ENCODE measurements around the gene ADORA1.

Gene ADORA1

GRCh38 chr1:203089651-203090045 is 37.9 kb upstream of the ADORA1 start:
- H3K36me3 Mint-ChIP-seq: no peaks in the 10 kb centered on the region
- H3K4me1 Mint-ChIP-seq: no peaks in the 10 kb centered on the region
- no peak overlapping the region for H3K4me3 Mint-ChIP-seq
- peaks cover 5% of the 10 kb centered on the region for H3K9me3 Mint-ChIP-seq
- H3K27ac Mint-ChIP-seq: no peak overlapping the region
- peaks cover 24% of the 10 kb centered on the region for H3K27me3 Mint-ChIP-seq

GRCh38 chr1:203090421-203091198 is 36.9 kb upstream of the ADORA1 start:
- H3K27ac Mint-ChIP-seq: no peak overlapping the region
- H3K27me3 Mint-ChIP-seq: peaks cover 25% of the 10 kb centered on the region
- H3K36me3 Mint-ChIP-seq: no peaks in the 10 kb centered on the region
- peaks cover 14% of the 10 kb centered on the region for H3K9me3 Mint-ChIP-seq
- H3K4me1 Mint-ChIP-seq: no peaks in the 10 kb centered on the region
- H3K4me3 Mint-ChIP-seq: no peak overlapping the region

- H3K4me3 Mint-ChIP-seq: no peak overlapping the region
- H3K27me3 Mint-ChIP-seq: peaks cover 25% of the 10 kb centered on the region
- peaks cover 17% of the 10 kb centered on the region for H3K9me3 Mint-ChIP-seq
- no peaks in the 10 kb centered on the region for H3K36me3 Mint-ChIP-seq
- H3K4me1 Mint-ChIP-seq: no peaks in the 10 kb centered on the region
- H3K27ac Mint-ChIP-seq: no peak overlapping the region
Measured at GRCh38 chr1:203091199-203091477, 36.4 kb upstream of the ADORA1 start.

DNA sequence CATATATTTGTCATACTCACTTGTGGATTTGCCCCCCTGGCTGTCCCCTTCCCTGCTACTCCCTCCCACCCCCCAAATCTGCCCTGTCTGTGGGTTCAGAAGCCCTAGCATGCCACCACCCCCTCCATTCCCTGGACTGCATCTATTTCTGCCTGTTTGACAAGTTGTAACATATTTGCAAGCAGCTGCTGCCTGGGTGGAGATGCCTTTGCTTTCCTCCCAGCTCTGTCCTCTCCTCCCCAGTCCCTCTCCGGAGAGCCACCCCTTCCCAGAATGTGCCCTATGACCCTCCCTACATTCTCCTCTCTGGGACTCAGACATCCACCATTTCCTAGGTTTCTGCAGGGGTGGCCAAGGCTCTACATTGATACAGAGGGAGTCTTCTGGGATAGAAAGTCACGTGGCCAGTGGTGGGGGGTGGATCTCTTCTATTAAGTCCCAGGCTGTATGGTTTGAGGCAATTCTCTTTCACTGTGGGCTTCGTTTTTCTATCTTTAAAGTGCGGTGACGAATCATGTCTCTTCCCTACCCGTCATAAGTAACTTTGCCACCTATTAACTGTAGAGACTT is 35.7 kb upstream of the ADORA1 start:
- no peak overlapping the region for H3K4me3 Mint-ChIP-seq
- peaks cover 17% of the 10 kb centered on the region for H3K9me3 Mint-ChIP-seq
- H3K36me3 Mint-ChIP-seq: no peaks in the 10 kb centered on the region
- peaks cover 25% of the 10 kb centered on the region for H3K27me3 Mint-ChIP-seq
- no peak overlapping the region for H3K27ac Mint-ChIP-seq
- H3K4me1 Mint-ChIP-seq: no peaks in the 10 kb centered on the region

DNA sequence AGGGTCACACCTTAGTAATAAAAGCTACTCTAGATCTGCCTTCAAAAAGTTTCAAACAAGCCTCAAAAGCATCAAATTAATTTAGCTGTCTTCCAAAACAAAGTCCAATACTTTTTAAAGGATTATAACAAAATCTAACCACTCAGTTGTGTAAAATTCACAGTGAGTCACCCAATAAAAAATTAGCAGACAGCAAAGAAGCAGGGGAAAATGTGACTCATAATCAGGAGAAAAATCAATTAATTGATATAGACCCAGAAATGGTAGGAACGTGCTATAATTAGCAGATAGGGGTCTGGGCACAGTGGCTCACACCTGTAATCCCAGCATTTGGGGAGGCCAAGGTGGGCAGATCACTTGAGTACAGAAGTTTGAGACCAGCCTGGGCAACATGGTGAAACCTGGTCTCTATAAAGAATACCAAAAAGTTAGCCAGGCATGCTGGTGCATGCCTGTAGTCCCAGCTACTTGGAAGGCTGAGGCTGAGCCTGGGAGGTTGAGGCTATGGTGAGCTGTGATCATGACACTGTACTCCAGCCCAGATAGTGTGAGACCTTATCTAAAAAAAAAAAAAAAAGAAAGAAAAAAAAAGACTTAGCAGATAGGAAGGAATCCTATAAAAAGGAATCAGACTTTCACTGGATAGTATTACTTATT is 33.6 kb upstream of the ADORA1 start:
- no peaks in the 10 kb centered on the region for H3K4me1 Mint-ChIP-seq
- no peak overlapping the region for H3K27ac Mint-ChIP-seq
- peaks cover 17% of the 10 kb centered on the region for H3K9me3 Mint-ChIP-seq
- H3K36me3 Mint-ChIP-seq: no peaks in the 10 kb centered on the region
- H3K27me3 Mint-ChIP-seq: peaks cover 25% of the 10 kb centered on the region
- H3K4me3 Mint-ChIP-seq: no peak overlapping the region

DNA sequence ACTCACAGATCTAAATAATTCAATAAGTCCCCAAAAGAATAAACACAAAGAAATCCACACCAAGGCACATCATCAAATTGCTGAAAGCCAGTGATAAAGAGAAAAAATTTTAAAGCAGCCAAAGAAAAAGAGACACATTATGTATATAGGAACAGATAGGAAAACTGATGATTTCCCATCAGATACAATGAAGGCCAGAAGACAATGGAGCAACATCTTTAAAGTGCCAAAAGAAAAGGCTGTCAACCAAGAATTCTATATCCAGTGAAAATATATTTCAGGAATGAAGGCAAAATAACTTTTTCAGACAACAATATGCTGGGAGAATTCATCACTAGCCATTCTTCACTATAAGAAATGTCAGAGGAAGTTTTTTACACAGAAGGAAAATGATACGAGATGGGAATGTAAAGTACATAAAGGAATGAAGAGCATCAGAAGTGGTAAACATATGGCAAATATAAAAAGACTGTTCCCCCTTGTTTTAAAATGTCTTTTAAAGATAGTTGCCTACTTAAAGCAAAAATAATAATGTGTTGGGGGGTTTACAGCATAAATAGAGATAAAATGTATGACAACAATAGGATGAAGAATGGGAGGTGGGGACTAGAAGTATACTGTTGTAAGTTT is 32.4 kb upstream of the ADORA1 start:
- Mint-ChIP-seq H3K9me3 (peaks cover 17% of the 10 kb centered on the region), H3K27ac (no peak overlapping the region), H3K4me1 (no peaks in the 10 kb centered on the region), H3K27me3 (peaks cover 28% of the 10 kb centered on the region), H3K4me3 (no peak overlapping the region), H3K36me3 (no peaks in the 10 kb centered on the region)

DNA sequence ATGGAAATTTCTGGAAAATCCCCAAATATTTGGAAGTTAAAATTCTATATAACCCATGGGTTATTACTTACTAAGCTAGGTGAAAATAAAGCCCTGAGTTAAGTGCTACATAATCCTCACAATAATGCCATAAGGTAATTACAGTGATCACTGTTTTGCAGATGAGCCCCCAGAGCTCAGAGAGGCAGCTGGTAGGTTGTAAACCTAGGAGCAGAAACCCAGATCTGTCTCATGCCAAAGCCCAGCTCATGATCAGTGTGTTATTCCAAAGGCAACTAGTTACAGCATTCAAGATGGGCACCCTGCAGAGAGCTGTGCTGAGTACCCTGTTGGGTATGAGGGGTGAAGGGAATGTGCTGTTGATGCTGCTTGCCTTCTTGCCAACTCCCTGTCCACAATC is 31.0 kb upstream of the ADORA1 start:
- Mint-ChIP-seq H3K9me3 (peaks cover 17% of the 10 kb centered on the region), H3K27ac (no peak overlapping the region), H3K4me3 (no peak overlapping the region), H3K27me3 (peaks cover 23% of the 10 kb centered on the region), H3K4me1 (no peaks in the 10 kb centered on the region), H3K36me3 (no peaks in the 10 kb centered on the region)

DNA sequence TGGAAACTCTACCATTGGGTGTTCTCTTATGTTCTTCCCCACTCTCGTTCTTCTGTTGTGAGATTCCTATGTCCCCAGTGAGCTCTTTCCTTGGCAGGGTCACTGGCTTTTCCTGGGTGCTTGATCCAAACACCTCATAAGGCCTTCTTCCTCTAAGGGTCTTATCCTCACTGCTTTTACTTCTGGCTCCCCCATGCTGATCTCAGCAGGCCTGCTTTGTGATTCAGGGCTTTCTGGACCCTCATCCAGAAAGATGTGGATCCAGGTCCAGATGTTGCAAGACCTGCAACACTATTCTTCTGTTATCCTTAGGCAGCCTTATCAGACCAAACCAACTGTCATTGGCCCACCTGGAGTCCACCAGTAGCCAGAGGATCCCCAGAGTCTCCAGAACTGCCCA is 30.5 kb upstream of the ADORA1 start:
- Mint-ChIP-seq H3K4me3 (no peak overlapping the region), H3K36me3 (no peaks in the 10 kb centered on the region), H3K27ac (no peak overlapping the region), H3K4me1 (no peaks in the 10 kb centered on the region), H3K27me3 (peaks cover 21% of the 10 kb centered on the region), H3K9me3 (peaks cover 17% of the 10 kb centered on the region)

DNA sequence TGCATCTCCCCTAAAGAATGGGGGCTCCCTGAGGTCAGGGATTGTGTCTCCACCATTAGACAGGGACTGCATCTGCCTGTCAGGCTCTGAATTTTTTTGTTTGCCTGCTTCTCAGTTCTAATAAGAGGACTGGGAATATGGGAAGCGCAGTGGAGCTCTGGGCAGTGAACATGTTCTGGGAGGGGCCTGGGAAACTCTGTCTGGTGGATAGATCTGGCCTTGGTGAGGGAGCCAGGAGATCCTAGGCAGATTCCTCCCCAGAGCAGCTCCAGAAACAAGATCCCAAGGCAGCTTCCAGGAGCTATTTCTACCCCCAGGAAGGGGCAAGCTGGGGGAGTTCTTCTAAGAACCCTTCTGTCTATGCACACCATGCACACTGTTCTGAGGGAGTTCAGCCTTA is 29.1 kb upstream of the ADORA1 start:
- no peaks in the 10 kb centered on the region for H3K36me3 Mint-ChIP-seq

GRCh38 chr1:203098914-203099520 is 28.5 kb upstream of the ADORA1 start:
- peaks cover 10% of the 10 kb centered on the region for H3K27me3 Mint-ChIP-seq

More for the DNA sequence above, 29.1 kb upstream of the ADORA1 start:
- H3K27me3 Mint-ChIP-seq: peaks cover 12% of the 10 kb centered on the region
- H3K27ac Mint-ChIP-seq: no peak overlapping the region
- no peaks in the 10 kb centered on the region for H3K4me1 Mint-ChIP-seq
- H3K4me3 Mint-ChIP-seq: no peak overlapping the region
- H3K9me3 Mint-ChIP-seq: peaks cover 17% of the 10 kb centered on the region

DNA sequence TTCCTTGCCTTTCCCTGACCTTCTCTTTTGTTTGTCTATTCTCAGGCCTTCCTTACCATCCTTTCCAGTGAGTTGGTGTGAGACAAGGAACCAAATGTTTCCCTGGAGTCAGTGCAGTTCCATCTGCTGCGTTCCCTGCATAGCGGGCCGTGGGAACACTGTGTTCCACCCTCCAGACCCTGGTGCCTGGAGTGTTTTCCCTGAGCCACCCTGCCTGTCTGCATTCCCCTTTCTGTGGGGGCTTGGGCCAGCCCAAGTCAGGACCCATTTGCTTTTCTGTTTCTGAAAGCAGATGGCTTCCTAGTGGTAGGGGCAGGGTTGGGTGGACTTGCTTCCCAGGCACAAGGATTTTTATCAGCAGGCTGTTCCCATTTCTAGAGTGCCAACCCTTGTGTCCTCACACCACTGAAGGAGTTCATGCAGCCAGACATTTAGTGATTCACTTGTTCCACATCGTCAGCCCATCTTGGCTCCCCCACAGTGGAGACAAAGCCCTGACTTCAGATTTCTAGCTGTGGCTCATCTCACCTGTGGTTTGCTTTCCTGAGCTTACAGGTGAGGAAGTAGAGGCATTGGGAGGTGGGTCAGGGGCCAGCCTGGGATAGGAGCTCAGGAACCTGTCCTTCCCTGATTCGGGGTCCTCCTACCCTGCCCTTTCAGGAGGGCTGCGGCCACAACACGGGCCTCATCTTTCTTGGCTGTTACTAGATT is 27.6 kb upstream of the ADORA1 start:
- Mint-ChIP-seq H3K27me3 (peaks cover 12% of the 10 kb centered on the region), H3K4me3 (no peak overlapping the region), H3K4me1 (no peaks in the 10 kb centered on the region), H3K9me3 (peaks cover 10% of the 10 kb centered on the region), H3K27ac (no peak overlapping the region), H3K36me3 (no peaks in the 10 kb centered on the region)

More at GRCh38 chr1:203098914-203099520, 28.5 kb upstream of the ADORA1 start:
- Mint-ChIP-seq H3K4me1 (no peaks in the 10 kb centered on the region), H3K9me3 (peaks cover 17% of the 10 kb centered on the region), H3K27ac (no peak overlapping the region), H3K36me3 (no peaks in the 10 kb centered on the region), H3K4me3 (no peak overlapping the region)

GRCh38 chr1:203100516-203100869 is 27.0 kb upstream of the ADORA1 start:
- peaks cover 10% of the 10 kb centered on the region for H3K9me3 Mint-ChIP-seq
- no peaks in the 10 kb centered on the region for H3K4me1 Mint-ChIP-seq
- H3K27ac Mint-ChIP-seq: no peak overlapping the region
- H3K27me3 Mint-ChIP-seq: peaks cover 13% of the 10 kb centered on the region
- no peak overlapping the region for H3K4me3 Mint-ChIP-seq
- no peaks in the 10 kb centered on the region for H3K36me3 Mint-ChIP-seq

DNA sequence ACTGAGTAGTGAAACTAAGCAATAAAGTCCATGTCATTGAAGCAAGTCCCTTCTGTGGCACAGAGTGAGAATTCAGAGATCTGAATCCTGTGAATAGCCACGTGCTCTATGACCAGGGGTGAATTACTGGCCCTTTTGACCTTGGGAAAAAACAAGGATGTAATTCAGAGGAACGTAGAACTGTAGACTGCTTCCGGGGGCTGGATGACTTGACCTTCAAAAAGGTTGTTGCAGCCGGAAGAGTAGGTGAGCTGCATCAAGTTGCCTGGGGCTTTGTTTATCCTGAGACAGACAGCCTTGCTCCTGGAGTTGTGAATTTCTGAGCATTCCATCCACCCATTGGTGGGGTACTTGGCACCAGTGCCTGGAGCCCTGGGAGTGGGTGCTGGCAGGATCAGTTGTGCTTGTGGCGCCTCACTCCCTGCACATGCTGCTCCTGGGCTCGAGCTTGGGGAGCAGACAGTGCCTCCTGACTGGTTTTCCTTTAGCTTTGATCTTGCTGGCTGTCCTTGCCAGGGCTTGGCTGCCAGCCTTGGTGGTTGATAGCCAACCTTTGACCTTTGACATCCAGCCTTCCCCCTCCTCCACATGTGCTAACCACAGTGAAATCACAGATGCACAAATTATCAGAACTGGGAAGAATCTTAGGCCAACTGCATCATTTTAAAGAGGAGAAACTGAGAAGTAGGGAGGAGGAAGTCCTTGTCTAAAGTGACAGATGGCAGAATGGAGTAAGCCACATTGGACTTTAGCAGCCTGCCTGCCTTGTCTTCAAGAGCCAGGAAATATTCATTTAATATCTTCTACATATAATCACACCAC is 25.5 kb upstream of the ADORA1 start:
- Mint-ChIP-seq H3K4me1 (no peaks in the 10 kb centered on the region), H3K27ac (no peak overlapping the region), H3K27me3 (peaks cover 15% of the 10 kb centered on the region), H3K4me3 (no peak overlapping the region), H3K9me3 (peaks cover 11% of the 10 kb centered on the region), H3K36me3 (no peaks in the 10 kb centered on the region)

DNA sequence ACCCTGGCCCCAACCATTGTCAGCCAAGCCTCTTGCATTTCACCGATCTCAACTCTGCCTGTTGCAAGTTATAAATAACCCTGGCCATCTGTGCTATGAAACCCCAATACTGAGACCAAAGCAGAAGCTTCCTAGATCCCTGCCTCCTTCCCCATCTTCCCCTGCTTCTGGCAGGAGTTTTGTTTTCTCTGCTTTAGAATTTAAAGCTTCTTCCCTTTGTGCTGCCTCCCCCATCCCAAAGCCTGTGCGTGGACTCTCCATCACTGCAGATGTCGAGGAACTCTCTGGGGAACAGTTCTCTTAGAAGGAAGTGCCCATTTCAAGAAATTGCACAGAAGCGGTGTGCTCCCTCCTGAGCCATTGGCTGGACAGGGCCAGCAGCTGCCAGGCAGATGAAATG is 24.3 kb upstream of the ADORA1 start:
- Mint-ChIP-seq H3K9me3 (peaks cover 11% of the 10 kb centered on the region), H3K4me3 (no peak overlapping the region), H3K27ac (no peak overlapping the region), H3K27me3 (peaks cover 23% of the 10 kb centered on the region), H3K4me1 (no peaks in the 10 kb centered on the region), H3K36me3 (no peaks in the 10 kb centered on the region)
